Measurements from ENCODE around the gene EPHB1.

DNA sequence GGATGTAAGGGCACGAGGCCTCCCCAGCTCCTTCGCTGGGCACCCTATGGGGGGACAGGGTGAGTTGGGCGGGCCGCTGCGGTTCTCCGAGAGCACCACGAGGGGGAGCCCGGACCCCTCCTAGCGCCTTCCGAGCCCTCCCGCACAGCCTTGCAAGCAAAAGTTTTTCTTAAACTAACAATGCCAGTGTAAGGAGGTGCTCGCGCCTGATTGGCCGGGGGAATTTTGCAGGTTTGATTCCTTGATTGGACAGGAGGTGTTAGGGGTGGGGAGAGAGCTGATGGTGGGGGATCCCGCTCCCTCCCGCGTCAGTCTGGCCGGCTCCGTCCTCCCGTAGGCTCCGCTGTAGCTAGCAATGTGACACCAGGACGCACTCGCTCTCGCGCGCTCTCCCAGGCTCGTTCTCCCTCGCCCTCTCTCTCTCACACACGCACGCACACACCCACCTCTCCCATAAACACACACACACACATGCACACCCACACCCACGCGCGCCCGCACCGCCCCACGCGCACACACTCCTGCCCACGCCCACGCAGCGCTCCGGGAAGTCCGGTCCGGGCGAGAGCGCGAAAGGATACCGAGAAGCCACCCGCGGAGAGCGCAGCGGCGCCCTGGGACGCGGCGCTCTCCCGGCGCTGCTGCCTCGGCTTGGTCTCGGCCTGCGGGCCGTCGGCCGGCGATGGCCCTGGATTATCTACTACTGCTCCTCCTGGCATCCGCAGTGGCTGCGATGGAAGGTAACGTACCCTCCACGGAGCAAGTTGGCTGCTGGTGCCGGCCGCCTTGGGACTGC lies at the start of gene EPHB1:
- no peak for TF ChIP-seq GATA3 (IDR thresholded peaks at IDR 0.05; ENCODE audit: low read depth, low read length)
- no peak for TF ChIP-seq GATA2 (IDR thresholded peaks at IDR 0.05; ENCODE audit: low read depth, low read length)

Measured in SH-SY5Y (cell line).